HepG2 (cell line): Measurements from ENCODE around the gene SP3. TPM values are rescaled to one million over a fixed set of nuclear protein-coding genes. Genes with fewer than 3 reads are reported as not detected.

Source experiments
- AGO1 ChIP-seq: fragments of 200-400 bp; formaldehyde crosslinking; IDR thresholded peaks from 2 replicates; pipeline ENCODE4 v1.6.1; 2017; ENCODE audit warnings: mild to moderate bottlenecking, low read depth, low read length, moderate library complexity; ENCODE audit not compliant: poor library complexity, severe bottlenecking
- CREB3 ChIP-seq: sonication (generic); formaldehyde crosslinking; IDR thresholded peaks from 2 replicates; pipeline ENCODE4 v1.5.0; 2020; ENCODE audit warnings: missing genetic modification reagents
- CSRNP2 ChIP-seq: sonication (generic); formaldehyde crosslinking; conservative IDR thresholded peaks from 2 replicates; pipeline ENCODE4 v1.8.0; 2022; ENCODE audit warnings: low read depth, missing genetic modification reagents
- E2F1 ChIP-seq: sonication (generic); formaldehyde crosslinking; IDR thresholded peaks from 2 replicates; pipeline ENCODE4 v1.5.0; 2020; ENCODE audit warnings: missing genetic modification reagents
- E2F5 ChIP-seq: sonication (generic); formaldehyde crosslinking; conservative IDR thresholded peaks from 2 replicates; pipeline ENCODE4 v1.4.0; 2020; ENCODE audit warnings: missing genetic modification reagents
- FUBP1 ChIP-seq: sonication (generic); formaldehyde crosslinking; IDR thresholded peaks from 2 replicates; pipeline ENCODE4 v1.5.1; 2020; ENCODE audit warnings: missing genetic modification reagents, mild to moderate bottlenecking, borderline replicate concordance
- KAT8 ChIP-seq: IDR thresholded peaks from 2 replicates; pipeline ENCODE4 v1.6.1; 2016; ENCODE audit warnings: missing genetic modification reagents, missing compliant biosample characterization
- KLF11 ChIP-seq: IDR thresholded peaks from 2 replicates; pipeline ENCODE4 v1.6.1; 2016; ENCODE audit warnings: missing compliant biosample characterization
- KMT2B ChIP-seq: IDR thresholded peaks from 2 replicates; pipeline ENCODE4 v1.6.1; 2016; ENCODE audit warnings: missing genetic modification reagents, missing compliant biosample characterization
- PRMT3 ChIP-seq: sonication (generic); formaldehyde crosslinking; IDR thresholded peaks from 2 replicates; pipeline ENCODE4 v1.8.1; 2022; ENCODE audit warnings: low read depth, mild to moderate bottlenecking, moderate library complexity, missing genetic modification reagents, borderline replicate concordance
- RNF2 ChIP-seq: fragments of 450-650 bp; conservative IDR thresholded peaks from 2 replicates; pipeline ENCODE4 v1.6.1; 2016; ENCODE audit warnings: low read depth
- SNAI1 ChIP-seq: sonication (generic); formaldehyde crosslinking; IDR thresholded peaks from 2 replicates; pipeline ENCODE4 v1.5.0; 2020; ENCODE audit warnings: mild to moderate bottlenecking, missing genetic modification reagents, borderline replicate concordance
- SP4 ChIP-seq: sonication (generic); formaldehyde crosslinking; IDR thresholded peaks from 2 replicates; pipeline ENCODE4 v1.8.1; 2023; ENCODE audit warnings: mild to moderate bottlenecking, missing genetic modification reagents
- ZFP41 ChIP-seq: sonication (generic); formaldehyde crosslinking; IDR thresholded peaks from 2 replicates; pipeline ENCODE4 v1.4.0; 2020; ENCODE audit warnings: mild to moderate bottlenecking, missing genetic modification reagents, borderline replicate concordance
- ZNF225 ChIP-seq: sonication (generic); formaldehyde crosslinking; IDR thresholded peaks from 2 replicates; pipeline ENCODE4 v1.4.0; 2020; ENCODE audit warnings: mild to moderate bottlenecking, missing genetic modification reagents
- ZNF274 ChIP-seq: sonication (generic); formaldehyde crosslinking; IDR thresholded peaks from 2 replicates; pipeline ENCODE4 v1.5.1; 2020; ENCODE audit warnings: mild to moderate bottlenecking, missing genetic modification reagents
- ZNF317 ChIP-seq: sonication (generic); formaldehyde crosslinking; IDR thresholded peaks from 2 replicates; pipeline ENCODE4 v1.5.0; 2020; ENCODE audit warnings: mild to moderate bottlenecking, missing genetic modification reagents
- ZNF512B ChIP-seq: sonication (generic); formaldehyde crosslinking; IDR thresholded peaks from 2 replicates; pipeline ENCODE4 v1.5.1; 2020; ENCODE audit warnings: missing genetic modification reagents, mild to moderate bottlenecking, borderline replicate concordance
- ZNF558 ChIP-seq: sonication (generic); formaldehyde crosslinking; IDR thresholded peaks from 2 replicates; pipeline ENCODE4 v1.9.0; 2022; ENCODE audit warnings: mild to moderate bottlenecking, missing genetic modification reagents, borderline replicate concordance
- polyA plus RNA-seq, 8 experiments: library from polyadenylated mRNA; depleted of rRNA in 3 of 8; stranded (reverse) in 7 of 8; unstranded in 1 of 8; fragments of >200 nt; fragmentation: Illumina TruSeq in 4 of 8; extraction: Trizol in 4 of 8; gene quantifications; 2 replicates each; pipeline versions ENCODE4 v1.2.1 to v1.2.3, GENCODE V29; 2011 to 2016; ENCODE audit warnings: low read depth in 4 of 8, missing spikeins in 1 of 8, mixed read lengths in 1 of 8; ENCODE audit not compliant: insufficient read depth in 1 of 8
- total RNA-seq, 5 experiments: library from RNA; depleted of rRNA; stranded (reverse); fragments of >200 nt; fragmentation: Illumina TruSeq; extraction: Trizol; gene quantifications; 2 replicates each; pipeline ENCODE4 v1.2.3, GENCODE V29; 2016; ENCODE audit warnings: low read depth in 1 of 5

SP3 gene
- total and polyA plus RNA-seq, 2 of the 13 experiments (the other 11 are each of a cell fraction or from before 2014, with no cell fraction given): 57.3 to 132 TPM

- no peak for TF ChIP-seq ZNF317 (CRISPR knock-in tag)
- no peak for TF ChIP-seq ZNF225
- peak; percentile 72; the same call in 1 of the 2 replicates for TF ChIP-seq ZNF558 (CRISPR knock-in tag)
- TF ChIP-seq ZFP41: no peak
- no peak; the same call in 1 of the 2 replicates for TF ChIP-seq SP4 (CRISPR knock-in tag)
- TF ChIP-seq SNAI1 (CRISPR knock-in tag): no peak
- no peak for TF ChIP-seq ZNF512B (CRISPR knock-in tag)
- peak; percentile 62; the same call in 1 of the 2 replicates for TF ChIP-seq KAT8 (CRISPR knock-in tag)
- peak; percentile 53 for TF ChIP-seq E2F5 (CRISPR knock-in tag)
- no peak for TF ChIP-seq FUBP1 (CRISPR knock-in tag)
- peak; percentile 84 for TF ChIP-seq RNF2
- no peak for TF ChIP-seq CSRNP2
- 0 out of 2 replicates have a peak, but pooled peaks have one; percentile 83 for TF ChIP-seq CREB3 (CRISPR knock-in tag)
- TF ChIP-seq KLF11 (CRISPR knock-in tag): no peak
- no peak for TF ChIP-seq AGO1
- TF ChIP-seq PRMT3 (CRISPR knock-in tag): no peak
- TF ChIP-seq KMT2B (CRISPR knock-in tag): no peak; the same call in 1 of the 2 replicates
- peak; percentile 54; the same call in 1 of the 2 replicates for TF ChIP-seq E2F1
- TF ChIP-seq ZNF274 (CRISPR knock-in tag): peak; percentile 27
Measured at GRCh38 chr2:173963817-173964564, 1.2 kb downstream of the SP3 start (continued).
